ENCODE data around the gene ITGB1. TPM values are rescaled to one million over a fixed set of nuclear protein-coding genes. Genes with fewer than 3 reads are reported as not detected.

Gene ITGB1
- total RNA-seq, 1 experiment from 2014 or later, result 1,992 TPM

DNA sequence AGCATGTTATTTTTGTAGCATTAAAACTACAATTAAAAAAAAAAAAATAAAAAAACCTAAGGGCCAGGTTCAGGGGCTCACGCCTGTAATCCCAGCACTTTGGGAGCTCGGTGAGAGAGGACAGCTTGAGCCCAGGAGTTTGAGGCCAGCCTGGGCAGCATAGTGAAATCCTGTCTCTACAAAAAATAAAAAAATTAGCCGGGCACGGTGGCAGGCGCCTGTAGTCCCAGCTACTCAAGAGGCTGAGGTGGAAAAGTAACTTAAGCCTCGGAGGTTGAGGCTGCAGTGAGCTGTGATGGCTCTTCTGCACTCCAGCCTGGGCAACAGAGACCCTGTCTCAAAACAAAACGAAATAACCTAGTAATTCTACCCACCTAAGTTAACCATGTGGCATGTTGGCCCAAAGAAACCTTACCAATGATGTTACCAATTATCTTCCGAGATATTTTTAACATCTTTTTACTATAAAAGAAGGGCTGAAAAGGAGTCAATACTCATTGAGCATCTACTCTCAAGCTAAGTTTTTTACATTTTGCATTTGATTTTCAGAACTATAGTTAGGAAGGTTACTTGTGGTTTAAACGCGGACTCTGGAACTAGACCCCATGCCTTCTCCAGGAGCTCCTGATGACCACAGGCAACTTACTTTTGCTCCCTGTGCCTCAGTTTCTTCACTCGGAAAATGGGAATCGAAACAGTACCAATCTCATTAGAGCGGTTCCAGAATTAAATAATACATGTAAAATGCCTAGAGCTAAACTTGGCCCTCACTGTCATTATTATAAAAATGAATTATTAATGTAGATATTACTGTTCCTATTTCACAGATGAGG lies 1.4 kb downstream of the ITGB1 start:
- no peak for DNase-seq (ENCODE audit: low read depth in 1 of 2, low spot score in 2 of 2)
- Histone ChIP-seq H3K9me3 (replicated peaks) (no peaks in the 10 kb centered on the region), H3K4me3 (peak overlapping the region; percentile 98), H3K27me3 (replicated peaks) (no peaks in the 10 kb centered on the region), H3K36me3 (peaks cover 51% of the 10 kb centered on the region), H3K4me1 (replicated peaks) (peaks cover 55% of the 10 kb centered on the region), H3K27ac (peak overlapping the region; percentile 99; the same call in 1 of the 2 replicates)

DNA sequence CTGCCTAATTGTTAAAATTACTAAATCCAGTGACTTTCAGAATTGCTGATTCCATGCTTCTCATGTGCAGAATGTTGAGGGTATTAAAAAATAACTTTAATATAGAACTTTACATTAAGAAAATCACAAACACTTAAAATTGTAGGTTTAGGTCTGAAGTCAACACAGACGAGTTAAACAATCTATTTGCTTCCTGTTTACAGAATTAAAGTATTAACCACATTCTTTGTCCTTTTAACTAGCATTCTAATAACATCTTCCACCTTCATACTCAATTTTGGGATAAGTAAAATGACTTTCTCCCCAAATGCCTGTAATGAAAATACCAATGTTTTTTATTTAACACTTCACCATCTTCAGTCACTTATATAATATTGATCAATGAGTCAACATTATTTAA lies 2.2 kb downstream of the ITGB1 start:
- Histone ChIP-seq H3K4me1 (replicated peaks) (peaks cover 60% of the 10 kb centered on the region), H3K27me3 (replicated peaks) (no peaks in the 10 kb centered on the region), H3K27ac (peak overlapping the region; percentile 6; the same call in 1 of the 2 replicates), H3K4me3 (peak overlapping the region; percentile 98), H3K9me3 (replicated peaks) (no peaks in the 10 kb centered on the region), H3K36me3 (peaks cover 51% of the 10 kb centered on the region)
- no peak for DNase-seq (ENCODE audit: low read depth in 1 of 2, low spot score in 2 of 2)

DNA sequence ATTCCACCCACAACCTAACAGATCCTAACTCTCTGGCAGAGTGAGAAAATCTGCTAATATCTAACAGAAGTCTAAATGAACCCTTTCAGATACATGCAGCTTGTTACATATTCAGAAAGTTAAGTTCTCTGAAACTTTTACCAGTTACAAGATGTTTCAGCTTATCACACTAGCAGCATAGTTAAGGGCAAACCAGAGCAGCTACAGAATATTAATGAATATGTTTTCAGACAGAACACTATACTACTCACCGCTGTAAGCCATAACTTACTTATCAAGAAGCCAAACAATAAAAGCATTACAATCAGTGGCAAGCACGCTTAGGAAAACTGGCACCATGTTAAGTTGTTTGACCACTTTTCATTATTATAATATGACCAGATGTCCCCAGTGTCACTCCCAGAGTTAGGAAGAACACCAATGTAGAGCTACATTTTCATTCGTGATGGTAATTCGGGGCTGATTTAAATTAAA lies 2.7 kb downstream of the ITGB1 start:
- peak overlapping the region; percentile 6; the same call in 1 of the 2 replicates for H3K27ac ChIP-seq
- no peaks in the 10 kb centered on the region for H3K27me3 ChIP-seq (replicated peaks)
- H3K4me1 ChIP-seq (replicated peaks), result peaks cover 65% of the 10 kb centered on the region
- H3K36me3 ChIP-seq, result peaks cover 51% of the 10 kb centered on the region
- H3K9me3 ChIP-seq (replicated peaks), result no peaks in the 10 kb centered on the region
- peak overlapping the region; percentile 98 for H3K4me3 ChIP-seq
- DNase-seq (ENCODE audit: low read depth in 1 of 2, low spot score in 2 of 2), result no peak

DNA sequence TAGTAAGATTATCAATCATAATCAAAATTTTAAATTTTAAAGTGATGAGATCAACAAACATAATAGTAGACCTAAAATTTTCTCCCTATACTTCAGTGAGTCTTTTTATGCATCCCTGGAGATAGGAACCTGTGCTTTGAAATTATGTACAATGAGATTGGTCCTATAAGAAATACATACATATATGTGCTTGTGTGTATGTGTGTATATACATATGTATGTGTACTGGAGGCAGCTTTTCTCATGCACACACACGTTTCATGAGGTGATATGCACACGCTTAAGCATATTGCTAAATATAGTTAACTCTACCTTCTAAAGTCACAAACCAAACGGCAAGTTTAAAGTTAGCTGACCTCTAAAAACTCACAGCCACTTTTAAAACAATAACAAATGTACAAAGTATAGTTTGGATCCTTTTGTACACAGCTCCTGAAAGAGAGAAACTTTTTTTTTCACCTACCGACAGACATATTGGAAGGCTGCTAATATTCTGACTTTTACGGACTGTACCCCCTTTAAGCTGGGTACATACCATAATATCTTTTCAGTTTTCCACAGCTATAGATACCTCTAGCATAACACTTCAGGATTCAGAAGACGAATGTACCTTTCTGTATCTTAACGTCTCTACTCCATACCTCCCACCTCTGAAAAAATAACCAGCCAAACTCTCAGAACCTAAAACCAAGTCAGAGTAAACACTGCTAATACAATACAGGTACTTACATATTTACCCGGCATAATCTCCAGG lies 3.3 kb downstream of the ITGB1 start:
- peaks cover 64% of the 10 kb centered on the region for H3K4me1 ChIP-seq (replicated peaks)
- no peak overlapping the region for H3K27ac ChIP-seq
- no peaks in the 10 kb centered on the region for H3K9me3 ChIP-seq (replicated peaks)
- no peak for DNase-seq (ENCODE audit: low read depth in 1 of 2, low spot score in 2 of 2)
- H3K27me3 ChIP-seq (replicated peaks), result no peaks in the 10 kb centered on the region
- H3K36me3 ChIP-seq, result peaks cover 54% of the 10 kb centered on the region
- peak overlapping the region; percentile 98 for H3K4me3 ChIP-seq

DNA sequence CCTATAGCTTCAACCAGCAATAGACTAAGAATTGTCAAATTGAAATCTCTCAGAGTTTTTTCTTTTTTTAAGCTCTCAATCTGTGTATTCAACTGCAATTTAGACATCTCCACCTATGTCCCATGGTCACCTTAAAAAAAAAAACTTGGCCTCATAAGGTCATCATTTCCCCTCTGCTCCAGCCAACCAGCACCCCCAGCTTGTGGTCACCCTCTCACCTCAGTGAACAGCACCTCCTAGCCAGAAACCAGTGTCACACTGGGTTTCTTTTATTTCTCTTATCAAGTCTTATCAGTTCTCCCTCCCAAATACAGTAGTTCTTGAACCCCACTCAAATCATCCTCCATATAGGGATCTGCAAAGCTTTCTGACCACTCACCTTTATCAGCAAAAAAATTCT lies 4.0 kb downstream of the ITGB1 start:
- DNase-seq (ENCODE audit: low read depth in 1 of 2, low spot score in 2 of 2), result no peak
- Histone ChIP-seq H3K36me3 (peaks cover 54% of the 10 kb centered on the region), H3K4me1 (replicated peaks) (peaks cover 63% of the 10 kb centered on the region), H3K27ac (no peak overlapping the region), H3K27me3 (replicated peaks) (no peaks in the 10 kb centered on the region), H3K9me3 (replicated peaks) (no peaks in the 10 kb centered on the region), H3K4me3 (no peak overlapping the region)

DNA sequence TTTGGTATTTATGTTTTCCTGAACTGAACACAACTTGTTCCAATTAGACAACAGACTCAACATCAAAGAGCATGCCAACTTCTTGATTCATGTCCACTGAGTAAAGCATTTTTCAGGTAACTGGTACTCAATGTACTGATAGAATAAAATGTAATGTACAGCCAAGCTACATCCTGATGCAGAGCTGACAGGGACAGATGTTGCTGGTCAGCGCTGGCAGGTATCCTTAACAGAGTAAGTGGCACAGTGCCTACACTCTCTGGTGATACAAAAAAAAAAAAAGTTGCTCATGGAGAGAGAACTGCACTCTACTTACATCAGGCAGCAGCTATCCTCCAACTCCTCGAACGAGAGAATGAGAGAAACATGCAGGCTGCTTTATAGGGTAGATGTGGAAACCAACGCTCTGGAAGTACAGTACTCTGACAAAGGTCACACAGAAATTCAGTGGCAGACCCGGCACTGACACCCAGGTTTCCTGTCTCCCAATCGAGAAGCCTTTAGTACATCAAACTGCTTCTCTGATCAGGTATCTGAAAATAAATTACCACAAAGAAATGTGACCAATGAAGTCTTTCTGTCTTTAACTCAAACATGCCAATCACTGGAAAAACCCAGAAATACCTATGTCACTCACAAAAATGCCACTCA lies 4.6 kb downstream of the ITGB1 start:
- H3K4me3 ChIP-seq, result no peak overlapping the region
- no peak for DNase-seq (ENCODE audit: low read depth in 1 of 2, low spot score in 2 of 2)
- no peaks in the 10 kb centered on the region for H3K9me3 ChIP-seq (replicated peaks)
- peaks cover 70% of the 10 kb centered on the region for H3K4me1 ChIP-seq (replicated peaks)
- no peak overlapping the region for H3K27ac ChIP-seq
- no peaks in the 10 kb centered on the region for H3K27me3 ChIP-seq (replicated peaks)
- peaks cover 53% of the 10 kb centered on the region for H3K36me3 ChIP-seq

DNA sequence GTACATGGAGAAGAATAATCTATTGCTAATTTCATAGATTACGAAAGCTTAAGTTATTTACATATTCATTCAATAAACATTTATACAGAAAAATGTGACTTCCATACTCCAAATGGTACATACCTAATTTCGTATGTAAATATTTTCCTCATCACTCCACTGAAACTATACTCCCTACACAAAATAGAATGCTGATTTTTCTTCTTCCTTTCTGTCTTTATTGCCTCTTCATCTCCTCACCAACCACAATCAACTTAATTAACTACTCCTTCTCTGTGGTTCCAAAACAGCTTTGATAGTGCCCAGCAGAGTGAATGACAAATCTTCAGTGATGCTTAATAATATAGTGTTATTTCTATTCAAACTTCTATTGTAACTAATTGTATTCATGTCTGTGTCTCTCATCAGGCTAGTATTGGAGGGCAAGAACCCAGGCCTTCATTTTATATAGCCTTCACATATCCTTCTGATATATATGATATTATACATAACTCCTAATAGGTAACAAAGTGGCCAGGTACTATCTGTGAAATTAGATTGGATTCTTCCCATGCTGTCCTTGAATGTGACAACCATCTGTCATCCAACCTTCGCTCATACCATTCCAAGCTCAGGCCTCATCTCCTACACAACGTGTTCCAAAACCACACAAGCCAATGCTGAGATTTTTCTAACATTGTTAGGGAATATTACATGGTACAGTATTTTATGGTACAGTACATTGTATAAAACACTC lies 5.3 kb downstream of the ITGB1 start:
- no peak for DNase-seq (ENCODE audit: low read depth in 1 of 2, low spot score in 2 of 2)
- H3K4me1 ChIP-seq (replicated peaks), result peaks cover 73% of the 10 kb centered on the region
- no peaks in the 10 kb centered on the region for H3K27me3 ChIP-seq (replicated peaks)
- H3K36me3 ChIP-seq, result peaks cover 54% of the 10 kb centered on the region
- no peak overlapping the region for H3K4me3 ChIP-seq
- H3K9me3 ChIP-seq (replicated peaks), result no peaks in the 10 kb centered on the region
- 0 out of 2 replicates have a peak overlapping the region, but pooled peaks have one; percentile 10 for H3K27ac ChIP-seq

DNA sequence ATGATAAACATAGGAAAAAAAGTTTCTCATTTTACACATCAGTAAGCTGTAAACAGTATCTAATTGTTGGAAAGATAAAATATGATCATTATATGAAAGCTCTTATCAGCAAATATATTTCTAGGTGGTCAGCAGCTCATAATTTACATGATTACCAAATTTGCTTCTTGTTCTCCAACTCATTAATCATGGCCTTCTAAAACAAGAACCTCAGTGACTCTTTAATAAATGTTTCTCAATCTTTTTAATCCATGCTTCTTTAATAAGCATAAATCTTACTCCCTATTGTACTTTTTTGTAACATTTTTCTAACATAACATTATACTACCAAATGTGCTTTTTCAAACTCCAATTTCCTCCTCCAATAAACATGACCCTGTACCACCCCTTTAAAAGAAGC lies 5.9 kb downstream of the ITGB1 start:
- Histone ChIP-seq H3K4me3 (no peak overlapping the region), H3K27ac (no peak overlapping the region), H3K9me3 (replicated peaks) (no peaks in the 10 kb centered on the region), H3K4me1 (replicated peaks) (peaks cover 73% of the 10 kb centered on the region), H3K36me3 (peaks cover 47% of the 10 kb centered on the region), H3K27me3 (replicated peaks) (no peaks in the 10 kb centered on the region)
- DNase-seq (ENCODE audit: low read depth in 1 of 2, low spot score in 2 of 2), result no peak

DNA sequence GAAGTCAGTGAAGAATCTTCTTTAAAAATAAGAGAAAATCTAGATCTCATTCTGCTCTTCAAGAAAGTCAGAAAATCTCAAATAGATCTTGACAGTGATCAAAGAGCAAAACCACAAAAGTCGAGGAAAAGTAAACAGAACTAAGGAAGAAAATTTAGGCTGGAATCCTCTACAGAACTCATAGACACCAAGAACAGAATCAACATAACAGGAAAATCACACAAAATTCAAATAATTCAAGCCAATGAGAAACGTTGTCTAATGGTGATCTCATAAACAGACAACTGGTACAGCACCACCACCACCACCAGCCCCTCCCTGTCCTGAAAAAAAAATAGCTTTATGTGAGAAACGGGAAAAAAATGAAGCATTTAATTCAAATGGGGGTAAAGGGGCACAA lies 6.9 kb downstream of the ITGB1 start:
- peak in 1 of 2 experiments; percentile 59 for DNase-seq (ENCODE audit: low read depth in 1 of 2, low spot score in 2 of 2)
- Histone ChIP-seq H3K9me3 (replicated peaks) (no peaks in the 10 kb centered on the region), H3K27ac (peak overlapping the region; percentile 29), H3K36me3 (peaks cover 40% of the 10 kb centered on the region), H3K4me3 (no peak overlapping the region), H3K4me1 (replicated peaks) (peaks cover 73% of the 10 kb centered on the region), H3K27me3 (replicated peaks) (no peaks in the 10 kb centered on the region)

DNA sequence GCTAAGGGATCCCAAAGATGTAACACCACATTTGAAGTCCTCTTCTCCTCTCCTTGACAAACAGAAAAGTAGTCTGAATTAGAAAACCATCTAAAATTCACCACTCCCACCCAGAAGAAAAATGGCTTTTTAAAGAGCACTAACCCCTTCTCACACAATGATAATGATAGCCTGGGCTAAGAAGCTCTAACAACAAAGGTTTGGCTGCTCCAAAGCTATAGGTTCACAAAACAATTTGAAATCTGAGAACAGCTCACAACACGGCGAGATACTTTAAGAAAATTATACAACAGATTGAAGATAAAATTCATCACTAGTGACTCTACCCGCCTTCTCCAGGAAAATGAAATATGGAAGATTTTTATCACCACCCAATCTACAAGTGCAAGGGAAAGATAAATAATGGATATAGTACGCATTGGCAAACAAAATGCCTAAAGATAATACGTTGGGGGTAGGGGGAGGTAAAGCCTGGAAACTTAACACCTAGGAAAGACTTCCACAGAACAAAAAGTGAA lies 7.4 kb downstream of the ITGB1 start:
- Histone ChIP-seq H3K27me3 (replicated peaks) (no peaks in the 10 kb centered on the region), H3K9me3 (replicated peaks) (no peaks in the 10 kb centered on the region), H3K4me1 (replicated peaks) (peaks cover 68% of the 10 kb centered on the region), H3K4me3 (no peak overlapping the region), H3K27ac (peak overlapping the region; percentile 29), H3K36me3 (peaks cover 35% of the 10 kb centered on the region)
- DNase-seq (ENCODE audit: low read depth in 1 of 2, low spot score in 2 of 2), result no peak

DNA sequence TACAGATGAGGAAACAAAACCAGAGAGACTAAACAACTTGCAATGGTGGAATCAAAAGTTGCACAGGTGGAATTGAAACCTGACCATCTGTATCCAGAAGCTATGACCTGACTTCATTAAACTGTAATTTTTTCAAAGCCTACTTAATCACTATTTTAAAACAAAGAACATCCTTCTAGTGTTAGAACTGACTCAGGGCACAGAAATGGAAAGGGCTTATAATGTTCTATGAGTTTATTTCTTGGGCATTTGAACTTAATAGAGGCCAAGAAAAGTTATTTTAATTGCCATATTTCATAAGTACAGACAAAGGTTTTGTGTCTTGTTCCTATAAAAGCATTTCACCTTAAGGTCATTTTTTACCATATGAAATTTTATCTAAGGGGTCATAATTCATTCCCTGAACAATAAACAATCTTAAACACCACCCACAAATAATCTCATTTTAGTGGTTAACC lies 8.8 kb downstream of the ITGB1 start:
- Histone ChIP-seq H3K36me3 (peaks cover 27% of the 10 kb centered on the region), H3K4me3 (no peak overlapping the region), H3K27ac (no peak overlapping the region), H3K27me3 (replicated peaks) (no peaks in the 10 kb centered on the region), H3K4me1 (replicated peaks) (peaks cover 54% of the 10 kb centered on the region), H3K9me3 (replicated peaks) (no peaks in the 10 kb centered on the region)
- DNase-seq (ENCODE audit: low read depth in 1 of 2, low spot score in 2 of 2), result no peak

DNA sequence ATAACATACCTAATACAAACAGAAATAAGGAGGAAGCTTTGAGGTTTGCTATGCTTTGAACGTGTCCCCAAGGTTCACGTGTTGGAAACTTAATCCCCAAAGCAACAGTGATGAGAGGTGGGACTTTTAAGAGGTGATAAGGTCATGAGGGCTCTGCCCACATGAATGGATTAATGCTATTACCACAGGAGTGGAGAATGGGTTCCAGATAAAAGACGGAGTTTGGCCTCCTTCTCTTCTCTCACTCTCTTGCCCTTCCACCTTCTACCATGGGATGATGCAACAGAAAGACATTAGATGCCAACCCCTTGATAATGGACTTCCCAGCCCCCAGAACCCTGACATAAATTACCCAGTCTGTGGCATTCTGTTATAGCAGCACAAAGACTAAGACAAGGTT lies 9.6 kb downstream of the ITGB1 start:
- H3K4me3 ChIP-seq, result no peak overlapping the region
- peaks cover 26% of the 10 kb centered on the region for H3K36me3 ChIP-seq
- H3K9me3 ChIP-seq (replicated peaks), result no peaks in the 10 kb centered on the region
- peaks cover 53% of the 10 kb centered on the region for H3K4me1 ChIP-seq (replicated peaks)
- no peak overlapping the region for H3K27ac ChIP-seq
- no peaks in the 10 kb centered on the region for H3K27me3 ChIP-seq (replicated peaks)
- no peak for DNase-seq (ENCODE audit: low read depth in 1 of 2, low spot score in 2 of 2)

DNA sequence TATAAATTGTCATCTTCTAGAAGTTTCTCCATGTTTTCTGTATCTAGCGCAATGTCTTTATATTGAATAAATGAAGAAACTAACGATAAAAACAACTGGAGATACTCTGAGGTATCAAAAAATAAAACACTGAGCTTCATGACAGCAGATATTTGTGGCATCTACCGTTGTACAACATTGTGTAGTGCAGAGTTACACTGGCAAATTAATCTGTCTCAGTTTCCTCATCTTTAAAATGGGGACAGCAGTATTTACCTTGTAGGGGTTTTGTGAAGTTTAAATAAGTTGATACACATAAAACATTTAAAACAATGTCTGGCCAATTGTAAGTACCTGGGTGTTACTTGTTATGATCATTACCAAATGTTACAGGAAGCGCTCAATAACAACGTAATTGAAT lies 10.4 kb downstream of the ITGB1 start:
- Histone ChIP-seq H3K4me3 (no peak overlapping the region), H3K36me3 (peaks cover 18% of the 10 kb centered on the region), H3K27me3 (replicated peaks) (no peaks in the 10 kb centered on the region), H3K4me1 (replicated peaks) (peaks cover 47% of the 10 kb centered on the region), H3K9me3 (replicated peaks) (no peaks in the 10 kb centered on the region), H3K27ac (no peak overlapping the region)
- no peak for DNase-seq (ENCODE audit: low read depth in 1 of 2, low spot score in 2 of 2)

Measured in SJSA1 (cell line).